HG03575 (cell line): Measurements from ENCODE around the gene RTL10.
"Not testable (repeated sequence)": the region's sequence is repeated elsewhere in the genome, so short reads cannot be mapped to it uniquely, and the experiment has no call there.

Source experiments
- ATAC-seq: cut with Tn5 transposase; IDR thresholded peaks from one replicate; pipeline ENCODE4 v1.9.1; 2021; ENCODE audit not compliant: unreplicated experiment, insufficient number of reproducible peaks, low FRiP score; ENCODE audit errors: extremely low read depth

RTL10 gene

GRCh38 chr22:19848298-19849224 is 6.1 kb downstream of the RTL10 start:
- ATAC-seq: no peak

- no peak for ATAC-seq
Measured at GRCh38 chr22:19847345-19847632, 7.4 kb downstream of the RTL10 start.

GRCh38 chr22:19846620-19847344 is 7.9 kb downstream of the RTL10 start:
- ATAC-seq: no peak

GRCh38 chr22:19845054-19845722 is 9.5 kb downstream of the RTL10 start:
- no peak for ATAC-seq

GRCh38 chr22:19844377-19845053 is 10.2 kb downstream of the RTL10 start:
- no peak for ATAC-seq

- ATAC-seq: no peak
Measured at GRCh38 chr22:19843857-19844376, 10.8 kb downstream of the RTL10 start.

- ATAC-seq: no peak
Measured at GRCh38 chr22:19843107-19843856, 11.4 kb downstream of the RTL10 start.

- no peak for ATAC-seq
Measured at GRCh38 chr22:19842393-19843106, 12.1 kb downstream of the RTL10 start.

GRCh38 chr22:19841641-19842392 is 12.9 kb downstream of the RTL10 start:
- ATAC-seq: no peak

- ATAC-seq: no peak
Measured at GRCh38 chr22:19840955-19841640, 13.6 kb downstream of the RTL10 start.

GRCh38 chr22:19840059-19840458 is 14.6 kb downstream of the RTL10 start:
- no peak for ATAC-seq

- no peak for ATAC-seq
Measured at GRCh38 chr22:19837915-19838314, 16.8 kb downstream of the RTL10 start.

- no peak for ATAC-seq
Measured at GRCh38 chr22:19836512-19836911, 18.2 kb downstream of the RTL10 start.

GRCh38 chr22:19834599-19834998 is 20.1 kb downstream of the RTL10 start:
- no peak for ATAC-seq

GRCh38 chr22:19833327-19833726 is 21.3 kb downstream of the RTL10 start:
- not testable (repeated sequence) for ATAC-seq

GRCh38 chr22:19832476-19833108 is 22.1 kb downstream of the RTL10 start:
- ATAC-seq: no peak
